Measurements from ENCODE around the gene IFITM2. TPM values are rescaled to one million over a fixed set of nuclear protein-coding genes. Genes with fewer than 3 reads are reported as not detected.

The IFITM2 gene
- total and polyA plus RNA-seq, 2 experiments from 2014 or later = 91.2 to 857 TPM

GRCh38 chr11:356610-357009, 49.0 kb downstream of the IFITM2 start:
- Histone ChIP-seq H3K27ac (ENCODE audit: low read depth) (no peak overlapping the region), H3F3A (replicated peaks; ENCODE audit: low read depth) (peaks cover 32% of the 10 kb centered on the region), H3K27me3 (ENCODE audit: insufficient read depth) (no peaks in the 10 kb centered on the region), H3K4me1 (ENCODE audit: insufficient read depth) (peaks cover 15% of the 10 kb centered on the region), H3K36me3 (ENCODE audit: insufficient read depth) (no peaks in the 10 kb centered on the region), H3K9me2 (ENCODE audit: insufficient read depth) (no peaks in the 10 kb centered on the region), H3K4me3 (no peak overlapping the region), H4K20me1 (replicated peaks; ENCODE audit: insufficient read depth) (no peaks in the 10 kb centered on the region), H3K4me2 (no peak overlapping the region), H3K79me2 (replicated peaks; ENCODE audit: insufficient read depth) (no peaks in the 10 kb centered on the region), H2AFZ (no peak overlapping the region)
- no peak for ATAC-seq
- Mint-ChIP-seq H3K27me3 (ENCODE audit: insufficient read depth, low read depth, poor library complexity) (peaks cover 15% of the 10 kb centered on the region), H3K36me3 (ENCODE audit: low read depth) (peaks cover 21% of the 10 kb centered on the region; the same call in 2 of the 3 replicates), H3K9me3 (peaks cover 30% of the 10 kb centered on the region), H3K4me3 (no peak overlapping the region), H3K4me1 (peaks cover 18% of the 10 kb centered on the region), H3K27ac (no peak overlapping the region)
- TF ChIP-seq NANOG (IDR thresholded peaks at IDR 0.05; ENCODE audit: borderline replicate concordance) (no peak), EZH2phosphoT487 (IDR thresholded peaks at IDR 0.05; ENCODE audit: unreplicated experiment) (no peak), CTCF (conservative IDR thresholded peaks at IDR 0.05; ENCODE audit: low read depth in 2 of 2) (no peak), ZNF462 (CRISPR knock-in tag; IDR thresholded peaks at IDR 0.05) (no peak), STAT1 (IDR thresholded peaks at IDR 0.05; ENCODE audit: unreplicated experiment) (no peak), CREB1 (CRISPR knock-in tag; IDR thresholded peaks at IDR 0.05; ENCODE audit: low read depth) (no peak), EZH2 (IDR thresholded peaks at IDR 0.05; ENCODE audit: low read depth, unreplicated experiment) (no peak), ZNF114 (CRISPR knock-in tag; IDR thresholded peaks at IDR 0.05) (no peak), POLR2AphosphoS5 (IDR thresholded peaks at IDR 0.05; ENCODE audit: low read depth) (no peak), ZNF331 (CRISPR knock-in tag; IDR thresholded peaks at IDR 0.05; ENCODE audit: low read depth) (no peak), JUNB (IDR thresholded peaks at IDR 0.05; ENCODE audit: unreplicated experiment) (no peak)
- TF ChIP-seq, protein P1, sequence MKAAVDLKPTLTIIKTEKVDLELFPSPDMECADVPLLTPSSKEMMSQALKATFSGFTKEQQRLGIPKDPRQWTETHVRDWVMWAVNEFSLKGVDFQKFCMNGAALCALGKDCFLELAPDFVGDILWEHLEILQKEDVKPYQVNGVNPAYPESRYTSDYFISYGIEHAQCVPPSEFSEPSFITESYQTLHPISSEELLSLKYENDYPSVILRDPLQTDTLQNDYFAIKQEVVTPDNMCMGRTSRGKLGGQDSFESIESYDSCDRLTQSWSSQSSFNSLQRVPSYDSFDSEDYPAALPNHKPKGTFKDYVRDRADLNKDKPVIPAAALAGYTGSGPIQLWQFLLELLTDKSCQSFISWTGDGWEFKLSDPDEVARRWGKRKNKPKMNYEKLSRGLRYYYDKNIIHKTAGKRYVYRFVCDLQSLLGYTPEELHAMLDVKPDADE (IDR thresholded peaks at IDR 0.05) = no peak; the same call in 1 of the 2 replicates
- TF ChIP-seq, protein P2, sequence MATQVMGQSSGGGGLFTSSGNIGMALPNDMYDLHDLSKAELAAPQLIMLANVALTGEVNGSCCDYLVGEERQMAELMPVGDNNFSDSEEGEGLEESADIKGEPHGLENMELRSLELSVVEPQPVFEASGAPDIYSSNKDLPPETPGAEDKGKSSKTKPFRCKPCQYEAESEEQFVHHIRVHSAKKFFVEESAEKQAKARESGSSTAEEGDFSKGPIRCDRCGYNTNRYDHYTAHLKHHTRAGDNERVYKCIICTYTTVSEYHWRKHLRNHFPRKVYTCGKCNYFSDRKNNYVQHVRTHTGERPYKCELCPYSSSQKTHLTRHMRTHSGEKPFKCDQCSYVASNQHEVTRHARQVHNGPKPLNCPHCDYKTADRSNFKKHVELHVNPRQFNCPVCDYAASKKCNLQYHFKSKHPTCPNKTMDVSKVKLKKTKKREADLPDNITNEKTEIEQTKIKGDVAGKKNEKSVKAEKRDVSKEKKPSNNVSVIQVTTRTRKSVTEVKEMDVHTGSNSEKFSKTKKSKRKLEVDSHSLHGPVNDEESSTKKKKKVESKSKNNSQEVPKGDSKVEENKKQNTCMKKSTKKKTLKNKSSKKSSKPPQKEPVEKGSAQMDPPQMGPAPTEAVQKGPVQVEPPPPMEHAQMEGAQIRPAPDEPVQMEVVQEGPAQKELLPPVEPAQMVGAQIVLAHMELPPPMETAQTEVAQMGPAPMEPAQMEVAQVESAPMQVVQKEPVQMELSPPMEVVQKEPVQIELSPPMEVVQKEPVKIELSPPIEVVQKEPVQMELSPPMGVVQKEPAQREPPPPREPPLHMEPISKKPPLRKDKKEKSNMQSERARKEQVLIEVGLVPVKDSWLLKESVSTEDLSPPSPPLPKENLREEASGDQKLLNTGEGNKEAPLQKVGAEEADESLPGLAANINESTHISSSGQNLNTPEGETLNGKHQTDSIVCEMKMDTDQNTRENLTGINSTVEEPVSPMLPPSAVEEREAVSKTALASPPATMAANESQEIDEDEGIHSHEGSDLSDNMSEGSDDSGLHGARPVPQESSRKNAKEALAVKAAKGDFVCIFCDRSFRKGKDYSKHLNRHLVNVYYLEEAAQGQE (IDR thresholded peaks at IDR 0.05; ENCODE audit: unreplicated experiment) = no peak
- no peak for DNase-seq (ENCODE audit: low spot score)
